WTC11 (cell line): ENCODE measurements around the gene EEF2KMT. TPM values are rescaled to one million over a fixed set of nuclear protein-coding genes. Genes with fewer than 3 reads are reported as not detected.
"Not testable (repeated sequence)": the region's sequence is repeated elsewhere in the genome, so short reads cannot be mapped to it uniquely, and the experiment has no call there.

Source experiments
- ATAC-seq: fragments of 200-7000 bp; cut with Tn5 transposase; 2 replicates; pipeline ENCODE4 v1.10.0; 2021; ENCODE audit warnings: mild to moderate bottlenecking, moderate library complexity
- CTCF ChIA-PET: fragments of 300-600 bp; sonication (Branson Sonifier 250); formaldehyde crosslinking; loops from one replicate; lab custom pipeline; 2021; ENCODE audit warnings: antibody characterized with exemption; lab: Charles Lee
- POLR2A ChIA-PET: fragments of 350-600 bp; sonication (Branson Sonifier 250); formaldehyde crosslinking; loops from one replicate; lab custom pipeline; 2021; ENCODE audit warnings: antibody characterized with exemption; lab: Charles Lee
- DNase-seq: peaks from one replicate; pipeline ENCODE4 v3.0.0; 2021; ENCODE audit warnings: low spot score
- H3K27ac Mint-ChIP-seq: 2 replicates; pipeline ENCODE4 v1.8.0; 2021; ENCODE audit warnings: mixed read lengths
- H3K27me3 Mint-ChIP-seq: 2 replicates; pipeline ENCODE4 v1.8.0; 2021; ENCODE audit warnings: low read depth, mild to moderate bottlenecking, moderate library complexity, mixed read lengths
- H3K36me3 Mint-ChIP-seq: 2 replicates; pipeline ENCODE4 v1.8.0; 2021; ENCODE audit warnings: mixed read lengths
- H3K4me1 Mint-ChIP-seq: 2 replicates; pipeline ENCODE4 v1.8.0; 2022; ENCODE audit warnings: mixed read lengths
- H3K4me3 Mint-ChIP-seq: 2 replicates; pipeline ENCODE4 v1.8.0; 2021; ENCODE audit warnings: mild to moderate bottlenecking, moderate library complexity, mixed read lengths
- H3K9me3 Mint-ChIP-seq: 2 replicates; pipeline ENCODE4 v1.8.0; 2021; ENCODE audit warnings: mixed read lengths
- E2F1 ChIP-seq: sonication (generic); formaldehyde crosslinking; IDR thresholded peaks from 2 replicates; pipeline ENCODE4 v1.8.0; 2022; ENCODE audit warnings: mild to moderate bottlenecking, missing genetic modification reagents
- ELF4 ChIP-seq: sonication (generic); formaldehyde crosslinking; IDR thresholded peaks from 2 replicates; pipeline ENCODE4 v1.8.1; 2022; ENCODE audit warnings: low read depth, mild to moderate bottlenecking, moderate library complexity, missing genetic modification reagents
- ETV6 ChIP-seq: sonication (generic); formaldehyde crosslinking; IDR thresholded peaks from 2 replicates; pipeline ENCODE4 v1.8.1; 2022; ENCODE audit warnings: mild to moderate bottlenecking, missing genetic modification reagents
- IRF2 ChIP-seq: sonication (generic); formaldehyde crosslinking; IDR thresholded peaks from 2 replicates; pipeline ENCODE4 v1.8.0; 2022; ENCODE audit warnings: low read depth, missing genetic modification reagents, borderline replicate concordance
- MYBL2 ChIP-seq: sonication (generic); formaldehyde crosslinking; IDR thresholded peaks from 2 replicates; pipeline ENCODE4 v1.8.1; 2023; ENCODE audit warnings: mild to moderate bottlenecking, moderate library complexity, missing genetic modification reagents
- NR2C2 ChIP-seq: sonication (generic); formaldehyde crosslinking; IDR thresholded peaks from 2 replicates; pipeline ENCODE4 v1.8.0; 2022; ENCODE audit warnings: mild to moderate bottlenecking, missing genetic modification reagents
- OVOL2 ChIP-seq: fragments of 250-450 bp; sonication (Bioruptor Pico); IDR thresholded peaks from 2 replicates; pipeline ENCODE4 v1.9.0; 2021; ENCODE audit warnings: mild to moderate bottlenecking, borderline replicate concordance
- PRRX2 ChIP-seq: fragments of 250-450 bp; sonication (Bioruptor Pico); IDR thresholded peaks from 2 replicates; pipeline ENCODE4 v1.8.0; 2021; ENCODE audit warnings: mild to moderate bottlenecking
- SOX15 ChIP-seq: fragments of 250-450 bp; sonication (Bioruptor Pico); IDR thresholded peaks from 2 replicates; pipeline ENCODE4 v1.9.0; 2021; ENCODE audit warnings: mild to moderate bottlenecking
- ZMAT4 ChIP-seq: fragments of 250-450 bp; sonication (Bioruptor Pico); IDR thresholded peaks from 2 replicates; pipeline ENCODE4 v1.9.0; 2021; ENCODE audit warnings: mild to moderate bottlenecking
- ZNF263 ChIP-seq: sonication (generic); formaldehyde crosslinking; IDR thresholded peaks from 2 replicates; pipeline ENCODE4 v1.8.1; 2022; ENCODE audit warnings: low read depth, mild to moderate bottlenecking, moderate library complexity, missing genetic modification reagents
- ZNF416 ChIP-seq: fragments of 250-450 bp; sonication (Bioruptor Pico); IDR thresholded peaks from 2 replicates; pipeline ENCODE4 v1.9.0; 2021; ENCODE audit warnings: mild to moderate bottlenecking, inconsistent platforms
- total RNA-seq: library from RNA; stranded (reverse); gene quantifications from 3 replicates; pipeline ENCODE4 v1.2.3, GENCODE V29; 2021
- TF ChIP-seq, protein P1 (sequence below): sonication (generic); formaldehyde crosslinking; IDR thresholded peaks from 2 replicates; pipeline ENCODE4 v1.8.1; 2023; ENCODE audit warnings: mild to moderate bottlenecking, missing genetic modification reagents, borderline replicate concordance
- TF ChIP-seq, protein P2 (sequence below): sonication (generic); formaldehyde crosslinking; IDR thresholded peaks from 2 replicates; pipeline ENCODE4 v1.8.1; 2023; ENCODE audit warnings: mild to moderate bottlenecking, missing genetic modification reagents, moderate library complexity
- TF ChIP-seq, protein P3 (sequence below): sonication (generic); formaldehyde crosslinking; IDR thresholded peaks from 2 replicates; pipeline ENCODE4 v1.8.1; 2022; ENCODE audit warnings: mild to moderate bottlenecking, missing genetic modification reagents, moderate library complexity, borderline replicate concordance
- TF ChIP-seq, protein P4 (sequence below): sonication (generic); formaldehyde crosslinking; IDR thresholded peaks from 2 replicates; pipeline ENCODE4 v1.8.1; 2022; ENCODE audit warnings: mild to moderate bottlenecking, moderate library complexity, missing genetic modification reagents
- TF ChIP-seq, protein P5 (sequence below): sonication (generic); formaldehyde crosslinking; IDR thresholded peaks from 2 replicates; pipeline ENCODE4 v1.8.0; 2023; ENCODE audit warnings: missing genetic modification reagents, mild to moderate bottlenecking, borderline replicate concordance

The EEF2KMT gene
- total RNA-seq, 1 experiment from 2014 or later = 19.6 TPM

- H3K27ac Mint-ChIP-seq, H3K9me3 Mint-ChIP-seq, DNase-seq, H3K36me3 Mint-ChIP-seq, H3K27me3 Mint-ChIP-seq, H3K4me3 Mint-ChIP-seq, CTCF ChIA-PET, POLR2A ChIA-PET, ATAC-seq: not testable (repeated sequence)
- H3K4me1 Mint-ChIP-seq = peaks cover 11% of the 10 kb centered on the region
Measured at GRCh38 chr16:5116780-5117295, 19.2 kb upstream of the EEF2KMT start.

- H3K27me3 Mint-ChIP-seq, H3K4me3 Mint-ChIP-seq, CTCF ChIA-PET, ATAC-seq, POLR2A ChIA-PET, H3K9me3 Mint-ChIP-seq, H3K36me3 Mint-ChIP-seq, DNase-seq, H3K4me1 Mint-ChIP-seq: not testable (repeated sequence)
- peak overlapping the region; percentile 5; the same call in 1 of the 2 replicates for H3K27ac Mint-ChIP-seq
Measured at GRCh38 chr16:5110933-5111332, 13.3 kb upstream of the EEF2KMT start.

DNA sequence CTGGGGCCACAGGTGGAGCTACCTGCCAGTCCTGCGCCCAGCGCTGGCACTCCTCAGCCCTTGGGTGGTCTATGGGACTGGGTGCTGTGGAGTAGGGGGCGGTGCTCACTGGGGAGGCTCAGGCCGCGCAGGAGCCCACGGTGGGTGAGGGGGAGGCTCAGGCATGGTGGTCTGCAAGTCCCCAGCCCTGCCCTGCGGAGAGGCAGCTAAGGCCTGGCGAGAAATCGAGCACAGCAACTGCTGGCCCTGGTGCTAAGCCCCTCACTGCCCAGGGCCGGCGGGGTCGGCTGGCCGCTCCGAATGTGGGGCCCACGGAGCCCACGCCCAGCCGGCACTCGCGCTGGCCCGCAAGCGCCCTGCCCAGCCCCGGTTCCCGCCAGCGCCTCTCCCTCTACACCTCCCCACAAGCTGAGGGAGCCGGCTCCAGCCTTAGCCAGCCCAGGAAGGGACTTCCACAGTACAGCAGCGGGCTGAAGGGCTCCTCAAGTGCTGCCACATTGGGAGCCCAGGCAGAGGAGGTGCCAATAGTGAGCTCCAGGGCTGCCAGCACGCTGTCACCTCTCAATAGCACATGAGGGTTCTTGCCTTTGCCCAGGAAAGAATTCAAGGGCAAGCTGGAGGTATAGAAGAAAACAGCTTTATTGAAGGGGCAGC, 11.0 kb upstream of the EEF2KMT start:
- ChIA-PET CTCF (interaction anchor here (1.4 kb wide), 1 partner anchor 10 kb away, joined by 5 read pairs; no protein-coding TSS in a partner anchor), POLR2A (no interaction called here)
- H3K27ac Mint-ChIP-seq = no peak overlapping the region; the same call in 1 of the 2 replicates
- H3K4me3 Mint-ChIP-seq = no peak overlapping the region
- ATAC-seq (no peak), DNase-seq (no peak)
- H3K27me3 Mint-ChIP-seq = no peaks in the 10 kb centered on the region
- no peak for TF ChIP-seq E2F1 (CRISPR knock-in tag)
- TF ChIP-seq IRF2 (CRISPR knock-in tag) = no peak
- TF ChIP-seq, protein P1, sequence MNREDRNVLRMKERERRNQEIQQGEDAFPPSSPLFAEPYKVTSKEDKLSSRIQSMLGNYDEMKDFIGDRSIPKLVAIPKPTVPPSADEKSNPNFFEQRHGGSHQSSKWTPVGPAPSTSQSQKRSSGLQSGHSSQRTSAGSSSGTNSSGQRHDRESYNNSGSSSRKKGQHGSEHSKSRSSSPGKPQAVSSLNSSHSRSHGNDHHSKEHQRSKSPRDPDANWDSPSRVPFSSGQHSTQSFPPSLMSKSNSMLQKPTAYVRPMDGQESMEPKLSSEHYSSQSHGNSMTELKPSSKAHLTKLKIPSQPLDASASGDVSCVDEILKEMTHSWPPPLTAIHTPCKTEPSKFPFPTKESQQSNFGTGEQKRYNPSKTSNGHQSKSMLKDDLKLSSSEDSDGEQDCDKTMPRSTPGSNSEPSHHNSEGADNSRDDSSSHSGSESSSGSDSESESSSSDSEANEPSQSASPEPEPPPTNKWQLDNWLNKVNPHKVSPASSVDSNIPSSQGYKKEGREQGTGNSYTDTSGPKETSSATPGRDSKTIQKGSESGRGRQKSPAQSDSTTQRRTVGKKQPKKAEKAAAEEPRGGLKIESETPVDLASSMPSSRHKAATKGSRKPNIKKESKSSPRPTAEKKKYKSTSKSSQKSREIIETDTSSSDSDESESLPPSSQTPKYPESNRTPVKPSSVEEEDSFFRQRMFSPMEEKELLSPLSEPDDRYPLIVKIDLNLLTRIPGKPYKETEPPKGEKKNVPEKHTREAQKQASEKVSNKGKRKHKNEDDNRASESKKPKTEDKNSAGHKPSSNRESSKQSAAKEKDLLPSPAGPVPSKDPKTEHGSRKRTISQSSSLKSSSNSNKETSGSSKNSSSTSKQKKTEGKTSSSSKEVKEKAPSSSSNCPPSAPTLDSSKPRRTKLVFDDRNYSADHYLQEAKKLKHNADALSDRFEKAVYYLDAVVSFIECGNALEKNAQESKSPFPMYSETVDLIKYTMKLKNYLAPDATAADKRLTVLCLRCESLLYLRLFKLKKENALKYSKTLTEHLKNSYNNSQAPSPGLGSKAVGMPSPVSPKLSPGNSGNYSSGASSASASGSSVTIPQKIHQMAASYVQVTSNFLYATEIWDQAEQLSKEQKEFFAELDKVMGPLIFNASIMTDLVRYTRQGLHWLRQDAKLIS (CRISPR knock-in tag) = no peak
- no peak for TF ChIP-seq PRRX2 (CRISPR knock-in tag)
- no peak for TF ChIP-seq ZNF416
- no peak for TF ChIP-seq OVOL2 (CRISPR knock-in tag)
- TF ChIP-seq ELF4 (CRISPR knock-in tag) = no peak
- TF ChIP-seq, protein P2, sequence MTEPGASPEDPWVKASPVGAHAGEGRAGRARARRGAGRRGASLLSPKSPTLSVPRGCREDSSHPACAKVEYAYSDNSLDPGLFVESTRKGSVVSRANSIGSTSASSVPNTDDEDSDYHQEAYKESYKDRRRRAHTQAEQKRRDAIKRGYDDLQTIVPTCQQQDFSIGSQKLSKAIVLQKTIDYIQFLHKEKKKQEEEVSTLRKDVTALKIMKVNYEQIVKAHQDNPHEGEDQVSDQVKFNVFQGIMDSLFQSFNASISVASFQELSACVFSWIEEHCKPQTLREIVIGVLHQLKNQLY (CRISPR knock-in tag) = no peak
- TF ChIP-seq MYBL2 (CRISPR knock-in tag) = no peak
- TF ChIP-seq ZMAT4 (CRISPR knock-in tag) = no peak
- TF ChIP-seq NR2C2 = no peak
- TF ChIP-seq SOX15 = no peak
- TF ChIP-seq, protein P3, sequence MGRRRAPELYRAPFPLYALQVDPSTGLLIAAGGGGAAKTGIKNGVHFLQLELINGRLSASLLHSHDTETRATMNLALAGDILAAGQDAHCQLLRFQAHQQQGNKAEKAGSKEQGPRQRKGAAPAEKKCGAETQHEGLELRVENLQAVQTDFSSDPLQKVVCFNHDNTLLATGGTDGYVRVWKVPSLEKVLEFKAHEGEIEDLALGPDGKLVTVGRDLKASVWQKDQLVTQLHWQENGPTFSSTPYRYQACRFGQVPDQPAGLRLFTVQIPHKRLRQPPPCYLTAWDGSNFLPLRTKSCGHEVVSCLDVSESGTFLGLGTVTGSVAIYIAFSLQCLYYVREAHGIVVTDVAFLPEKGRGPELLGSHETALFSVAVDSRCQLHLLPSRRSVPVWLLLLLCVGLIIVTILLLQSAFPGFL (CRISPR knock-in tag) = no peak
- TF ChIP-seq, protein P4, sequence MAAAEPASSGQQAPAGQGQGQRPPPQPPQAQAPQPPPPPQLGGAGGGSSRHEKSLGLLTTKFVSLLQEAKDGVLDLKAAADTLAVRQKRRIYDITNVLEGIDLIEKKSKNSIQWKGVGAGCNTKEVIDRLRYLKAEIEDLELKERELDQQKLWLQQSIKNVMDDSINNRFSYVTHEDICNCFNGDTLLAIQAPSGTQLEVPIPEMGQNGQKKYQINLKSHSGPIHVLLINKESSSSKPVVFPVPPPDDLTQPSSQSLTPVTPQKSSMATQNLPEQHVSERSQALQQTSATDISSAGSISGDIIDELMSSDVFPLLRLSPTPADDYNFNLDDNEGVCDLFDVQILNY (CRISPR knock-in tag) = no peak
- no peak for TF ChIP-seq ZNF263 (CRISPR knock-in tag)
- TF ChIP-seq ETV6 (CRISPR knock-in tag) = no peak
- TF ChIP-seq, protein P5, sequence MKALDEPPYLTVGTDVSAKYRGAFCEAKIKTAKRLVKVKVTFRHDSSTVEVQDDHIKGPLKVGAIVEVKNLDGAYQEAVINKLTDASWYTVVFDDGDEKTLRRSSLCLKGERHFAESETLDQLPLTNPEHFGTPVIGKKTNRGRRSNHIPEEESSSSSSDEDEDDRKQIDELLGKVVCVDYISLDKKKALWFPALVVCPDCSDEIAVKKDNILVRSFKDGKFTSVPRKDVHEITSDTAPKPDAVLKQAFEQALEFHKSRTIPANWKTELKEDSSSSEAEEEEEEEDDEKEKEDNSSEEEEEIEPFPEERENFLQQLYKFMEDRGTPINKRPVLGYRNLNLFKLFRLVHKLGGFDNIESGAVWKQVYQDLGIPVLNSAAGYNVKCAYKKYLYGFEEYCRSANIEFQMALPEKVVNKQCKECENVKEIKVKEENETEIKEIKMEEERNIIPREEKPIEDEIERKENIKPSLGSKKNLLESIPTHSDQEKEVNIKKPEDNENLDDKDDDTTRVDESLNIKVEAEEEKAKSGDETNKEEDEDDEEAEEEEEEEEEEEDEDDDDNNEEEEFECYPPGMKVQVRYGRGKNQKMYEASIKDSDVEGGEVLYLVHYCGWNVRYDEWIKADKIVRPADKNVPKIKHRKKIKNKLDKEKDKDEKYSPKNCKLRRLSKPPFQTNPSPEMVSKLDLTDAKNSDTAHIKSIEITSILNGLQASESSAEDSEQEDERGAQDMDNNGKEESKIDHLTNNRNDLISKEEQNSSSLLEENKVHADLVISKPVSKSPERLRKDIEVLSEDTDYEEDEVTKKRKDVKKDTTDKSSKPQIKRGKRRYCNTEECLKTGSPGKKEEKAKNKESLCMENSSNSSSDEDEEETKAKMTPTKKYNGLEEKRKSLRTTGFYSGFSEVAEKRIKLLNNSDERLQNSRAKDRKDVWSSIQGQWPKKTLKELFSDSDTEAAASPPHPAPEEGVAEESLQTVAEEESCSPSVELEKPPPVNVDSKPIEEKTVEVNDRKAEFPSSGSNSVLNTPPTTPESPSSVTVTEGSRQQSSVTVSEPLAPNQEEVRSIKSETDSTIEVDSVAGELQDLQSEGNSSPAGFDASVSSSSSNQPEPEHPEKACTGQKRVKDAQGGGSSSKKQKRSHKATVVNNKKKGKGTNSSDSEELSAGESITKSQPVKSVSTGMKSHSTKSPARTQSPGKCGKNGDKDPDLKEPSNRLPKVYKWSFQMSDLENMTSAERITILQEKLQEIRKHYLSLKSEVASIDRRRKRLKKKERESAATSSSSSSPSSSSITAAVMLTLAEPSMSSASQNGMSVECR (CRISPR knock-in tag) = no peak
- no peaks in the 10 kb centered on the region for H3K4me1 Mint-ChIP-seq
- peaks cover 5% of the 10 kb centered on the region; the same call in 1 of the 2 replicates for H3K9me3 Mint-ChIP-seq
- no peaks in the 10 kb centered on the region for H3K36me3 Mint-ChIP-seq
